ENCODE measurements around the gene ROMO1. TPM values are rescaled to one million over a fixed set of nuclear protein-coding genes. Genes with fewer than 3 reads are reported as not detected.

Gene ROMO1
- polyA plus RNA-seq, 1 donor from 2014 or later: 514 TPM

- no peak overlapping the region for H3K9ac ChIP-seq (ENCODE audit: low read length)
- peaks cover 55% of the 10 kb centered on the region for H4K20me1 ChIP-seq (ENCODE audit: insufficient read depth)
- H3K9me3 ChIP-seq (ENCODE audit: low read length): no peaks in the 10 kb centered on the region
- H3K4me3 ChIP-seq (ENCODE audit: low read length): no peak overlapping the region
- H3K36me3 ChIP-seq (ENCODE audit: insufficient read depth, low read length): peaks cover 7% of the 10 kb centered on the region
- TF ChIP-seq SMC3 (conservative IDR thresholded peaks at IDR 0.05; ENCODE audit: poor library complexity) (no peak), RAD21 (conservative IDR thresholded peaks at IDR 0.05) (no peak), REST (IDR thresholded peaks at IDR 0.05; ENCODE audit: borderline replicate concordance) (no peak), EP300 (conservative IDR thresholded peaks at IDR 0.05; ENCODE audit: poor library complexity, severe bottlenecking) (no peak), EZH2 (IDR thresholded peaks at IDR 0.05; ENCODE audit: borderline replicate concordance, insufficient read depth, low read length, poor library complexity, severe bottlenecking) (no peak), MXI1 (conservative IDR thresholded peaks at IDR 0.05; ENCODE audit: poor library complexity, severe bottlenecking) (no peak), TAF1 (IDR thresholded peaks at IDR 0.05; ENCODE audit: low read depth) (no peak), CTCF (IDR thresholded peaks at IDR 0.05; ENCODE audit: poor library complexity, severe bottlenecking) (no peak), POLR2AphosphoS5 (IDR thresholded peaks at IDR 0.05) (no peak)
- no peak overlapping the region for H3K27ac ChIP-seq (ENCODE audit: low read length)
- H3K9me2 ChIP-seq (ENCODE audit: insufficient read depth, low read length): no peaks in the 10 kb centered on the region
- H3K4me2 ChIP-seq (ENCODE audit: low read length): no peak overlapping the region
- H3K27me3 ChIP-seq (ENCODE audit: insufficient read depth, low read depth, low read length): no peaks in the 10 kb centered on the region
- no peak overlapping the region for H2AFZ ChIP-seq (ENCODE audit: low read depth, low read length)
- peaks cover 78% of the 10 kb centered on the region for H3K79me2 ChIP-seq (replicated peaks; ENCODE audit: insufficient read depth, low read length)
- no peaks in the 10 kb centered on the region for H3F3A ChIP-seq (ENCODE audit: insufficient read depth, low read length, poor library complexity, severe bottlenecking)
Measured at GRCh38 chr20:35729836-35730582, 30.8 kb downstream of the ROMO1 start.

DNA sequence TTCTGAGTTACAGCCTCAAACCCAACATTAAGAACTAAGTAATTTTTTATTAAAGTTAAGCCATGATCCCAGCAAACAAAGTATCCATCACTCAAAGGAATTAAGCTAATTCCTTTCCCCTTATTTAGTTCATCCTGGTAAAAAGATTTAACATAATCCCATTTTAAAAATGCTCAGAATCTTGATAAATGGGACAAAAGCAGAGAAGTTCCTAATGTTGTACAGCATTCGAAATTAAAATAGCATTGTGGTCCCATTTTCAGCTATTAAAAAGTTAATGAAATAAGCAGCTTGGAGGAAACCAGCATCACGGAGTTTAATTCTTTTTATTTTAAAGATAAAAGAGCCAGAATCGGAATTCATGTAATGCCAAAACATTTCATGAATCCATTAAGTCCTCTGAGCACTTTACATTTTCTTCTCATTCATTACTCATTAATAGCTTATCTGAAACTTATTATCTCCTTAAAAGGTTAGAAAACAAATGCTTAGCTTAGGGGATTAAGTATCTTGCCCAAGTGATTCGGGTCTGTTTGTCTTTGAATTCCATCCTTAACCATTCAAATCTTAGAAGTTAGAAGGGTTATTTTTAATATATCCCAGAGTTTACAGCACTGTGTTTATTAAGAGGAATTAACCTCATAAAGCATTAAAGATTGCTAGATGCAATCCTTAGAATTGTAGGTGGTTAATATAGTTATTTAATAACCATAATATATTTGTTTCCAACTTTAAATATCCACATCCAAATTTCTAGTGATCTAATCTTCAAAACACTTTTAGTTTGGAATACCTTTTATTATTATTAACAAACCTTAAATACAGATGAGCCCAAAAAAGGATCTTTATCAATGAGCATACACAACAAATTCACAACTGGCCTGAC is 31.6 kb downstream of the ROMO1 start:
- Histone ChIP-seq H3K9me3 (ENCODE audit: low read length) (no peaks in the 10 kb centered on the region), H3K4me3 (ENCODE audit: low read length) (no peak overlapping the region), H3K36me3 (ENCODE audit: insufficient read depth, low read length) (peaks cover 9% of the 10 kb centered on the region), H3K27ac (ENCODE audit: low read length) (no peak overlapping the region), H3K9ac (ENCODE audit: low read length) (no peak overlapping the region), H3K79me2 (replicated peaks; ENCODE audit: insufficient read depth, low read length) (peaks cover 81% of the 10 kb centered on the region), H3K27me3 (ENCODE audit: insufficient read depth, low read depth, low read length) (no peaks in the 10 kb centered on the region), H3K9me2 (ENCODE audit: insufficient read depth, low read length) (no peaks in the 10 kb centered on the region), H2AFZ (ENCODE audit: low read depth, low read length) (no peak overlapping the region), H3K4me2 (ENCODE audit: low read length) (no peak overlapping the region), H4K20me1 (ENCODE audit: insufficient read depth) (peaks cover 62% of the 10 kb centered on the region), H3F3A (ENCODE audit: insufficient read depth, low read length, poor library complexity, severe bottlenecking) (no peaks in the 10 kb centered on the region)
- no peak for TF ChIP-seq EZH2 (IDR thresholded peaks at IDR 0.05; ENCODE audit: borderline replicate concordance, insufficient read depth, low read length, poor library complexity, severe bottlenecking)
- no peak for TF ChIP-seq SMC3 (conservative IDR thresholded peaks at IDR 0.05; ENCODE audit: poor library complexity)
- no peak for TF ChIP-seq MXI1 (conservative IDR thresholded peaks at IDR 0.05; ENCODE audit: poor library complexity, severe bottlenecking)
- no peak for TF ChIP-seq POLR2AphosphoS5 (IDR thresholded peaks at IDR 0.05)
- TF ChIP-seq RAD21 (conservative IDR thresholded peaks at IDR 0.05): no peak
- TF ChIP-seq CTCF (IDR thresholded peaks at IDR 0.05; ENCODE audit: poor library complexity, severe bottlenecking): no peak

Measured in neural cell (in vitro differentiated cells).